Panc1 (cell line): Measurements from ENCODE around the gene PARP2. TPM values are rescaled to one million over a fixed set of nuclear protein-coding genes. Genes with fewer than 3 reads are reported as not detected.

ENCODE experiments used
- ATAC-seq: fragments of 200-7000 bp; cut with Tn5 transposase; 2 replicates; pipeline ENCODE4 v1.9.1; 2020; ENCODE audit warnings: mild to moderate bottlenecking, moderate library complexity
- BruUV-seq: library from RNA; stranded (reverse); fragments of 400-500 nt; replicated peaks from 2 replicates; lab custom pipeline; 2021; lab: Mats Ljungman, UMichigan
- CTCF ChIA-PET: fragments of 300-600 bp; sonication (Branson Sonifier 250); formaldehyde crosslinking; loops from one replicate; lab custom pipeline; 2022; ENCODE audit warnings: antibody characterized with exemption; lab: Charles Lee
- POLR2A ChIA-PET: fragments of 300-600 bp; sonication (Branson Sonifier 250); formaldehyde crosslinking; loops from one replicate; lab custom pipeline; 2022; ENCODE audit warnings: antibody characterized with exemption; lab: Charles Lee
- DNase-seq: peaks from one replicate; pipeline ENCODE4 v3.0.0-alpha.2; 2010; ENCODE audit warnings: low read depth, low spot score
- H3K27ac ChIP-seq: 2 replicates; pipeline ENCODE4 v1.5.1; 2011; ENCODE audit warnings: mild to moderate bottlenecking, low read length, inconsistent platforms
- H3K27me3 ChIP-seq: fragments of 200-500 bp; sonication (Bioruptor generic); 2 replicates; pipeline ENCODE4 v1.6.0; 2014; ENCODE audit warnings: low read length, inconsistent platforms; ENCODE audit not compliant: control insufficient read depth, insufficient read depth
- H3K36me3 ChIP-seq: fragments of 200-500 bp; sonication (Bioruptor generic); 2 replicates; pipeline ENCODE4 v1.5.1; 2014; ENCODE audit warnings: inconsistent platforms, mild to moderate bottlenecking, low read length, moderate library complexity; ENCODE audit not compliant: control insufficient read depth, insufficient read depth
- H3K4me1 ChIP-seq: 2 replicates; pipeline ENCODE4 v1.5.1; 2011; ENCODE audit warnings: inconsistent platforms, mild to moderate bottlenecking, low read length, moderate library complexity; ENCODE audit not compliant: control insufficient read depth, insufficient read depth
- H3K4me3 ChIP-seq, 2 experiments: 2 replicates each; pipeline ENCODE4 v1.5.1; 2011 to 2012; ENCODE audit warnings: low read depth in 2 of 2, low read length in 2 of 2, mild to moderate bottlenecking in 2 of 2, inconsistent platforms in 1 of 2, moderate library complexity in 1 of 2
- H3K9me3 ChIP-seq: fragments of 200-500 bp; sonication (Bioruptor generic); 2 replicates; pipeline ENCODE4 v1.5.1; 2014; ENCODE audit warnings: low read depth, mild to moderate bottlenecking, inconsistent platforms, low read length, moderate library complexity; ENCODE audit not compliant: control insufficient read depth, insufficient read depth
- POLR2AphosphoS5 ChIP-seq: IDR thresholded peaks from 2 replicates; pipeline ENCODE4 v1.6.1; 2012; ENCODE audit warnings: mild to moderate bottlenecking, low read depth, low read length, moderate library complexity
- REST ChIP-seq, 2 experiments: IDR thresholded peaks; 2 replicates each; pipeline ENCODE4 v1.6.1; 2011 to 2012; ENCODE audit warnings: low read depth in 2 of 2, control low read depth in 1 of 2, low read length in 1 of 2, mild to moderate bottlenecking in 1 of 2, moderate library complexity in 1 of 2; ENCODE audit not compliant: insufficient read depth in 1 of 2
- SIN3A ChIP-seq: IDR thresholded peaks from 2 replicates; pipeline ENCODE4 v1.6.1; 2012; ENCODE audit warnings: low read depth, mild to moderate bottlenecking, low read length, moderate library complexity, borderline replicate concordance; ENCODE audit not compliant: insufficient read depth
- TCF7L2 ChIP-seq: IDR thresholded peaks from 2 replicates; pipeline ENCODE4 v1.6.1; 2011; ENCODE audit warnings: mild to moderate bottlenecking, low read depth, low read length, inconsistent platforms
- in situ Hi-C: cut with HindIII; loops from 2 replicates; pipeline ENCODE4 v1.10.0; 2016; ENCODE audit warnings: low sequenced_read_pairs, low pct_unique_long_range_greater_than_20kb
- intact Hi-C: fragments of 100-400 bp; cut with micrococcal nuclease; formaldehyde crosslinking; loops from one replicate; pipeline ENCODE4 v1.10.0; 2022; ENCODE audit not compliant: unreplicated experiment
- total RNA-seq: library from RNA; stranded (reverse); gene quantifications from one replicate; pipeline ENCODE4 v1.2.1, GENCODE V29; 2021; ENCODE audit not compliant: unreplicated experiment
- TF ChIP-seq, protein P1 (sequence below): fragments of 450-650 bp; IDR thresholded peaks from 2 replicates; pipeline ENCODE4 v1.5.1; 2017; ENCODE audit warnings: mild to moderate bottlenecking

Gene PARP2
- total RNA-seq, 1 experiment from 2014 or later = 26.6 TPM

DNA sequence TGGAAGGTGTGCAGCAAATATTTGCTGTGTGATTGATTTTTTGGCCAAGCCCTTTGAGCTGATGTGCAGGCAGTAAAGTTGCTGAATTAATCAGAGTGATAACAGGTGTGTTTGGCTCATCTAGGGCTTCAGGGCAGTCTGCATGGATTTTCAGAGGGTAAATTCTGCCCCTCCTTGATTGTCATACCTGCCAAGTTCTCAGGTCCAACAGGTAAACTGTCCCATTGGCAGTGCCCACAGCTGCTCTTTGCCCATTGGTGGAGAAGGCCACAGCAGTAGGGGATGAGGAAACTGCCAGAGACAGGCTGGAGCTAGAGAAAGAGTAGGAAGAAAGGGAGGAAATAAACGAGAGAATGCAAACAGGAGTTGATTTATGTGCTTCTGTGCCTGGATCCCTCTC lies 36.3 kb downstream of the PARP2 start:
- no TSS peak for BruUV-seq
- Histone ChIP-seq H3K4me1 (no peaks in the 10 kb centered on the region), H3K36me3 (no peaks in the 10 kb centered on the region; the same call in none of the 2 replicates), H3K27me3 (no peaks in the 10 kb centered on the region), H3K9me3 (no peaks in the 10 kb centered on the region), H3K4me3 (no peak overlapping the region), H3K27ac (no peak overlapping the region)
- DNase-seq (no peak), ATAC-seq (no peak)
- intact Hi-C loops = no loop called here
- ChIA-PET POLR2A (no interaction called here), CTCF (no interaction called here)
- in situ Hi-C loops = no loop called here
- TF ChIP-seq, protein P1, sequence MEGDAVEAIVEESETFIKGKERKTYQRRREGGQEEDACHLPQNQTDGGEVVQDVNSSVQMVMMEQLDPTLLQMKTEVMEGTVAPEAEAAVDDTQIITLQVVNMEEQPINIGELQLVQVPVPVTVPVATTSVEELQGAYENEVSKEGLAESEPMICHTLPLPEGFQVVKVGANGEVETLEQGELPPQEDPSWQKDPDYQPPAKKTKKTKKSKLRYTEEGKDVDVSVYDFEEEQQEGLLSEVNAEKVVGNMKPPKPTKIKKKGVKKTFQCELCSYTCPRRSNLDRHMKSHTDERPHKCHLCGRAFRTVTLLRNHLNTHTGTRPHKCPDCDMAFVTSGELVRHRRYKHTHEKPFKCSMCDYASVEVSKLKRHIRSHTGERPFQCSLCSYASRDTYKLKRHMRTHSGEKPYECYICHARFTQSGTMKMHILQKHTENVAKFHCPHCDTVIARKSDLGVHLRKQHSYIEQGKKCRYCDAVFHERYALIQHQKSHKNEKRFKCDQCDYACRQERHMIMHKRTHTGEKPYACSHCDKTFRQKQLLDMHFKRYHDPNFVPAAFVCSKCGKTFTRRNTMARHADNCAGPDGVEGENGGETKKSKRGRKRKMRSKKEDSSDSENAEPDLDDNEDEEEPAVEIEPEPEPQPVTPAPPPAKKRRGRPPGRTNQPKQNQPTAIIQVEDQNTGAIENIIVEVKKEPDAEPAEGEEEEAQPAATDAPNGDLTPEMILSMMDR = no peak
- TF ChIP-seq REST (IDR thresholded peaks at IDR 0.05; ENCODE audit: insufficient read depth in 1 of 2, low read depth in 2 of 2, low read length in 1 of 2) = no peak
- no peak for TF ChIP-seq SIN3A
- no peak for TF ChIP-seq TCF7L2
- TF ChIP-seq POLR2AphosphoS5 = no peak

DNA sequence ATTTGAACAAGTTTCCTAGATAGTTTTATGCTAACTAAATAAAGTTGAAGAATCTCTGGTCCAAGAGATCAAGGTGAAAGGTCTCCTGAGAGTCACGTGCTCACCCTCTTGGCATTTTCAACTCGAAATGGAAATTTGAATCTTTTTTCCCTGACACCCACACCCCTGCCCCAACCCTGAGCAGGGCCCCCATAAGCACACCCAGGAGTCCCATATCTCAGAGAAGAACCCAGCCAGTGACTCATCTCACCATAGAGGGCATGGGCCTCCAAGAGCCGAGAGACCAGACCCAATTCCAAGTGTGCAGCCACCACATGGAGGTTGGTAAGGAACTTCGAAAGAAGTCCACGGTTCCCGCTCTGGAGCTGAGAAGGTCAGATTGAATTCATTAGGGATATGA lies 37.2 kb downstream of the PARP2 start:
- BruUV-seq = no TSS peak
- H3K4me3 ChIP-seq = no peak overlapping the region
- H3K36me3 ChIP-seq = peaks cover 4% of the 10 kb centered on the region
- CTCF ChIA-PET = no interaction called here
- POLR2A ChIA-PET = no interaction called here
- intact Hi-C loops = no loop called here
- TF ChIP-seq, protein P1 = no peak
- TF ChIP-seq SIN3A (no peak), REST (IDR thresholded peaks at IDR 0.05; ENCODE audit: insufficient read depth in 1 of 2, low read depth in 2 of 2, low read length in 1 of 2) (no peak), TCF7L2 (no peak), POLR2AphosphoS5 (no peak)
- no peak overlapping the region for H3K27ac ChIP-seq
- H3K9me3 ChIP-seq = no peaks in the 10 kb centered on the region
- in situ Hi-C loops = no loop called here
- DNase-seq (no peak), ATAC-seq (no peak)
- H3K27me3 ChIP-seq = no peaks in the 10 kb centered on the region
- H3K4me1 ChIP-seq = no peaks in the 10 kb centered on the region
